SK-N-SH (cell line): ENCODE results near the gene RIC8B. TPM values are rescaled to one million over a fixed set of nuclear protein-coding genes. Genes with fewer than 3 reads are reported as not detected.

ENCODE experiments used
- CTCF ChIA-PET: fragments of 300-600, 350-600 bp; formaldehyde crosslinking; extraction: SDS; loops from one replicate; lab custom pipeline; 2021; lab: Yijun Ruan, JAX
- POLR2A ChIA-PET: fragments of 350-600 bp; sonication (Branson Sonifier 250); formaldehyde crosslinking; extraction: SDS; loops from one replicate; lab custom pipeline; 2020; ENCODE audit warnings: antibody characterized with exemption, inconsistent platforms; lab: Yijun Ruan, JAX
- DNase-seq: peaks from one replicate; pipeline ENCODE4 v3.0.0; 2012
- H2AFZ ChIP-seq: fragments of 200-600 bp; sonication (generic); 2 replicates; pipeline ENCODE4 v1.8.1; 2016; ENCODE audit warnings: antibody characterized with exemption, mild to moderate bottlenecking, low read depth
- H3F3A ChIP-seq: fragments of 200-600 bp; sonication (generic); replicated peaks from 2 replicates; pipeline ENCODE3; 2016; ENCODE audit warnings: antibody characterized with exemption, mild to moderate bottlenecking; ENCODE audit not compliant: insufficient read depth
- H3K27ac ChIP-seq, 2 experiments: fragments of 200-500 bp in 1 of 2; fragments of 200-600 bp in 1 of 2; sonication (Bioruptor generic) in 1 of 2; sonication (generic), shearing (Covaris generic) in 1 of 2; 2 replicates each; pipeline versions ENCODE4 v1.5.1 to v1.6.1; 2014 to 2016; ENCODE audit warnings: low read depth in 2 of 2, inconsistent platforms in 1 of 2, low read length in 1 of 2, mild to moderate bottlenecking in 1 of 2, mixed read lengths in 1 of 2
- H3K27me3 ChIP-seq: fragments of 200-600 bp; sonication (generic), shearing (Covaris generic); 2 replicates; pipeline ENCODE4 v1.6.1; 2016; ENCODE audit warnings: mixed run types; ENCODE audit not compliant: insufficient read depth
- H3K36me3 ChIP-seq, 2 experiments: fragments of 200-500 bp in 1 of 2; fragments of 200-600 bp in 1 of 2; sonication (Bioruptor generic) in 1 of 2; sonication (generic) in 1 of 2; replicated peaks in 1 of 2; 2 replicates each; pipeline versions ENCODE3 to v1.5.1; 2014 to 2016; ENCODE audit warnings: low read length in 1 of 2, mild to moderate bottlenecking in 1 of 2; ENCODE audit not compliant: insufficient read depth in 2 of 2, control insufficient read depth in 1 of 2
- H3K4me1 ChIP-seq, 2 experiments: fragments of 200-500 bp in 1 of 2; fragments of 200-600 bp in 1 of 2; sonication (Bioruptor generic) in 1 of 2; sonication (generic), shearing (Covaris generic) in 1 of 2; 2 replicates each; pipeline versions ENCODE4 v1.5.1 to v1.6.1; 2014 to 2016; ENCODE audit warnings: low read depth in 1 of 2, low read length in 1 of 2, mixed run types in 1 of 2; ENCODE audit not compliant: insufficient read depth in 2 of 2, control insufficient read depth in 1 of 2
- H3K4me2 ChIP-seq: fragments of 200-600 bp; sonication (generic), shearing (Covaris generic); 2 replicates; pipeline ENCODE4 v1.6.1; 2017; ENCODE audit warnings: mixed run types
- H3K4me3 ChIP-seq, 2 experiments: fragments of 200-500 bp in 1 of 2; fragments of 200-600 bp in 1 of 2; sonication (Bioruptor generic) in 1 of 2; sonication (generic), shearing (Covaris generic) in 1 of 2; 2 replicates each; pipeline versions ENCODE4 v1.5.1 to v1.8.1; 2014 to 2016; ENCODE audit warnings: low read depth in 2 of 2, inconsistent platforms in 1 of 2, low read length in 1 of 2, mild to moderate bottlenecking in 1 of 2, mixed read lengths in 1 of 2, moderate library complexity in 1 of 2
- H3K79me2 ChIP-seq: fragments of 200-600 bp; sonication (generic); 2 replicates; pipeline ENCODE4 v1.8.1; 2017; ENCODE audit warnings: mild to moderate bottlenecking; ENCODE audit not compliant: insufficient read depth
- H3K9ac ChIP-seq: fragments of 200-600 bp; sonication (generic); 2 replicates; pipeline ENCODE4 v1.6.1; 2017; ENCODE audit warnings: mixed run types
- H3K9me2 ChIP-seq: fragments of 200-600 bp; sonication (generic); 2 replicates; pipeline ENCODE4 v1.6.1; 2017; ENCODE audit warnings: mixed run types
- H3K9me3 ChIP-seq: fragments of 200-600 bp; sonication (generic); 2 replicates; pipeline ENCODE4 v1.6.1; 2017; ENCODE audit warnings: mixed run types, mild to moderate bottlenecking, moderate library complexity
- H4K20me1 ChIP-seq: fragments of 200-600 bp; sonication (generic); 2 replicates; pipeline ENCODE4 v1.6.1; 2017; ENCODE audit warnings: mild to moderate bottlenecking, mixed run types; ENCODE audit not compliant: insufficient read depth
- ELF1 ChIP-seq: IDR thresholded peaks from 2 replicates; pipeline ENCODE4 v1.4.0; 2012
- EP300 ChIP-seq, 2 experiments: IDR thresholded peaks; 2 replicates each; pipeline versions ENCODE4 v1.4.0 to v1.6.1; 2012; ENCODE audit warnings: borderline replicate concordance in 1 of 2, low read depth in 1 of 2, low read length in 1 of 2
- EZH2phosphoT487 ChIP-seq: fragments of 200-600 bp; sonication (generic); IDR thresholded peaks from 2 replicates; pipeline ENCODE4 v1.6.1; 2017; ENCODE audit warnings: low read depth, mixed run types, mild to moderate bottlenecking, antibody characterized with exemption, moderate library complexity, borderline replicate concordance
- FOSL2 ChIP-seq: IDR thresholded peaks from 2 replicates; pipeline ENCODE4 v1.4.0; 2012; ENCODE audit warnings: low read depth, mild to moderate bottlenecking, moderate library complexity, borderline replicate concordance
- FOXJ3 ChIP-seq: sonication (generic); formaldehyde crosslinking; IDR thresholded peaks from 2 replicates; pipeline ENCODE4 v1.5.1; 2020; ENCODE audit warnings: mild to moderate bottlenecking, missing genetic modification reagents
- GABPA ChIP-seq: IDR thresholded peaks from 2 replicates; pipeline ENCODE4 v1.4.0; 2012; ENCODE audit warnings: low read depth, mild to moderate bottlenecking
- JUND ChIP-seq: IDR thresholded peaks from 2 replicates; pipeline ENCODE4 v1.4.0; 2012
- MXI1 ChIP-seq: IDR thresholded peaks from 2 replicates; pipeline ENCODE4 v1.6.1; 2012; ENCODE audit warnings: mild to moderate bottlenecking, low read depth, low read length, improper control_type of control experiment
- POLR2AphosphoS5 ChIP-seq: IDR thresholded peaks from 2 replicates; pipeline ENCODE4 v1.6.1; 2012; ENCODE audit warnings: low read depth, low read length
- RAD21 ChIP-seq: IDR thresholded peaks from 2 replicates; pipeline ENCODE4 v1.6.1; 2012; ENCODE audit warnings: mild to moderate bottlenecking, low read length
- RCOR1 ChIP-seq: fragments of 150-350 bp; IDR thresholded peaks from 2 replicates; pipeline ENCODE4 v1.6.1; 2017; ENCODE audit warnings: antibody characterized with exemption, low read length
- REST ChIP-seq: IDR thresholded peaks from 2 replicates; pipeline ENCODE4 v1.6.1; 2012; ENCODE audit warnings: mild to moderate bottlenecking, low read depth, low read length, moderate library complexity
- RFX5 ChIP-seq: IDR thresholded peaks from 2 replicates; pipeline ENCODE4 v1.6.1; 2012; ENCODE audit warnings: mild to moderate bottlenecking, improper control_type of control experiment, low read length
- SIN3A ChIP-seq: IDR thresholded peaks from 2 replicates; pipeline ENCODE4 v1.6.1; 2012; ENCODE audit warnings: low read depth, mild to moderate bottlenecking, low read length, moderate library complexity, borderline replicate concordance
- SMC3 ChIP-seq: IDR thresholded peaks from 2 replicates; pipeline ENCODE4 v1.6.1; 2012; ENCODE audit warnings: low read depth, low read length, improper control_type of control experiment
- TAF1 ChIP-seq: IDR thresholded peaks from 2 replicates; pipeline ENCODE4 v1.6.1; 2012; ENCODE audit warnings: low read depth, mild to moderate bottlenecking, low read length, moderate library complexity, borderline replicate concordance
- TCF12 ChIP-seq: IDR thresholded peaks from 2 replicates; pipeline ENCODE4 v1.4.0; 2012
- TEAD4 ChIP-seq: IDR thresholded peaks from 2 replicates; pipeline ENCODE4 v1.4.0; 2012; ENCODE audit warnings: mild to moderate bottlenecking, borderline replicate concordance; ENCODE audit not compliant: insufficient read depth
- USF2 ChIP-seq: fragments of 150-350 bp; IDR thresholded peaks from 2 replicates; pipeline ENCODE4 v1.6.1; 2017; ENCODE audit warnings: antibody characterized with exemption, low read length, low read depth, borderline replicate concordance
- YY1 ChIP-seq: IDR thresholded peaks from 2 replicates; pipeline ENCODE4 v1.4.0; 2012; ENCODE audit warnings: low read depth, mild to moderate bottlenecking
- ZBTB33 ChIP-seq: IDR thresholded peaks from 2 replicates; pipeline ENCODE4 v1.4.0; 2012; ENCODE audit warnings: low read depth, borderline replicate concordance
- WGBS: methylation state at CpG from one replicate; pipeline ENCODE4 v1.1.6; 2017; ENCODE audit warnings: low lambda C conversion rate; 5-methylcytosine and 5-hydroxymethylcytosine counted together
- polyA plus RNA-seq, 3 experiments: library from polyadenylated mRNA; depleted of rRNA; stranded (reverse); fragments of >200 nt; gene quantifications; 2 replicates each; pipeline ENCODE4 v1.2.3, GENCODE V29; 2012

Gene RIC8B
- polyA plus RNA-seq, 1 of the 3 experiments (the other 2 are of a cell fraction), result 6.2 TPM

- TF ChIP-seq ZBTB33 (peak; percentile 93), EP300 (IDR thresholded peaks at IDR 0.05; ENCODE audit: borderline replicate concordance in 1 of 2, low read depth in 1 of 2, low read length in 1 of 2) (no peak; a peak in 1 of 4 replicates), JUND (no peak), RFX5 (no peak), SMC3 (no peak), ELF1 (peak; percentile 93), FOSL2 (no peak), USF2 (no peak), YY1 (peak; percentile 67; the same call in 1 of the 2 replicates), REST (peak; percentile 56; the same call in 1 of the 2 replicates)
Observed at GRCh38 chr12:106774005-106774807, at the start of gene RIC8B (continued).

- ChIA-PET CTCF (interaction anchor here (1.1 kb wide), 1 partner anchor 13 kb away, joined by 3 read pairs; no protein-coding TSS in a partner anchor), POLR2A (no interaction called here)
- no peak overlapping the region for H2AFZ ChIP-seq
- no peak overlapping the region for H3K9ac ChIP-seq
- H3K4me3 ChIP-seq, result no peak overlapping the region
- H4K20me1 ChIP-seq, result no peaks in the 10 kb centered on the region
- H3K4me1 ChIP-seq, result no peaks in the 10 kb centered on the region
- H3K9me2 ChIP-seq, result no peaks in the 10 kb centered on the region
- H3K4me2 ChIP-seq, result no peak overlapping the region
- DNase-seq, result no peak
- H3K36me3 ChIP-seq, result no peaks in the 10 kb centered on the region
- no peaks in the 10 kb centered on the region for H3K9me3 ChIP-seq
- H3F3A ChIP-seq, result no peaks in the 10 kb centered on the region
- 83% methylated on average over 6 of the region's 6 CpGs for WGBS
- H3K79me2 ChIP-seq, result no peaks in the 10 kb centered on the region
- no peaks in the 10 kb centered on the region for H3K27me3 ChIP-seq
- H3K27ac ChIP-seq, result no peak overlapping the region
- no peak for TF ChIP-seq FOSL2
- no peak for TF ChIP-seq TEAD4
- no peak for TF ChIP-seq POLR2AphosphoS5
- TF ChIP-seq USF2, result no peak
- TF ChIP-seq SIN3A, result no peak
- no peak for TF ChIP-seq MXI1
- no peak for TF ChIP-seq TCF12
- no peak for TF ChIP-seq GABPA
- no peak for TF ChIP-seq ZBTB33
- no peak for TF ChIP-seq RAD21
- no peak for TF ChIP-seq EZH2phosphoT487
- TF ChIP-seq FOXJ3 (CRISPR knock-in tag), result no peak
- TF ChIP-seq TAF1, result no peak
- no peak for TF ChIP-seq RFX5
- no peak for TF ChIP-seq RCOR1
Observed at GRCh38 chr12:106724934-106725333, 49.5 kb upstream of the RIC8B start.
